GM12878 (cell line): ENCODE data around the gene SATL1. TPM values are rescaled to one million over a fixed set of nuclear protein-coding genes. Genes with fewer than 3 reads are reported as not detected.
A peak's percentile ranks its signal among the peaks of the same experiment; 100 is the strongest.

ENCODE experiments used
- ATAC-seq: fragments of 200-7000 bp; cut with Tn5 transposase; 3 replicates; pipeline ENCODE4 v1.9.1; 2020; ENCODE audit warnings: mild to moderate bottlenecking, moderate library complexity
- BruUV-seq: library from RNA; stranded (reverse); fragments of 400-500 nt; replicated peaks from 2 replicates; lab custom pipeline; 2021; lab: Mats Ljungman, UMichigan
- CTCF ChIA-PET: fragments of 300-600 bp; sonication (Branson Sonifier 250); formaldehyde crosslinking; extraction: SDS; loops from one replicate; lab custom pipeline; 2021; ENCODE audit warnings: inconsistent platforms; lab: Yijun Ruan, JAX
- POLR2A ChIA-PET: fragments of 350-600 bp; formaldehyde crosslinking; extraction: SDS; loops from one replicate; lab custom pipeline; 2021; ENCODE audit warnings: inconsistent platforms; lab: Charles Lee
- RAD21 ChIA-PET: fragments of 300-600 bp; sonication (Branson Sonifier 250); formaldehyde crosslinking; loops from one replicate; lab custom pipeline; 2023; ENCODE audit warnings: antibody characterized with exemption; ENCODE audit not compliant: unreplicated experiment; lab: Charles Lee
- SMC1A ChIA-PET: fragments of 300-600 bp; sonication (Branson Sonifier 250); formaldehyde crosslinking; loops from one replicate; lab custom pipeline; 2023; ENCODE audit not compliant: unreplicated experiment, uncharacterized antibody; lab: Charles Lee
- DNase-seq: peaks from one replicate; pipeline ENCODE4 v3.0.0-alpha.2; 2011; ENCODE audit warnings: low read depth, low spot score
- FAIRE-seq: peaks from 3 replicates; lab custom pipeline; 2011; peaks lifted over from hg19 to GRCh38; lab: Jason Lieb, UNC
- H2AFZ ChIP-seq: 2 replicates; pipeline ENCODE4 v1.6.0; 2011; ENCODE audit warnings: low read depth, low read length, control low read depth; ENCODE audit not compliant: control insufficient read depth
- H3K27ac ChIP-seq: 2 replicates; pipeline ENCODE4 v1.5.1; 2011; ENCODE audit warnings: control low read depth; ENCODE audit not compliant: control insufficient read depth, insufficient read depth
- H3K27me3 ChIP-seq, 2 experiments: replicated peaks in 1 of 2; 2 replicates each; pipeline versions ENCODE4 v1.6.0 to v1.6.1; 2011; ENCODE audit warnings: low read length in 1 of 2; ENCODE audit not compliant: control insufficient read depth in 2 of 2, insufficient read depth in 2 of 2
- H3K36me3 ChIP-seq, 2 experiments: 2 replicates each; pipeline ENCODE4 v1.5.1; 2011; ENCODE audit warnings: low read length in 1 of 2; ENCODE audit not compliant: control insufficient read depth in 2 of 2, insufficient read depth in 2 of 2
- H3K4me1 ChIP-seq: 2 replicates; pipeline ENCODE4 v1.6.1; 2011; ENCODE audit warnings: mild to moderate bottlenecking, low read length, moderate library complexity, mixed read lengths; ENCODE audit not compliant: control insufficient read depth, insufficient read depth
- H3K4me2 ChIP-seq: 2 replicates; pipeline ENCODE4 v1.6.0; 2011; ENCODE audit warnings: control low read depth; ENCODE audit not compliant: control insufficient read depth, insufficient read depth
- H3K4me3 ChIP-seq: fragments of 200-600 bp; sonication (generic); 2 replicates; pipeline ENCODE4 v1.5.1; 2016
- H3K79me2 ChIP-seq: 2 replicates; pipeline ENCODE4 v1.6.0; 2011; ENCODE audit warnings: low read length; ENCODE audit not compliant: control insufficient read depth, insufficient read depth
- H3K9ac ChIP-seq: 2 replicates; pipeline ENCODE4 v1.8.0; 2011; ENCODE audit warnings: low read length, control low read depth, mixed read lengths; ENCODE audit not compliant: control insufficient read depth, insufficient read depth
- H3K9me3 ChIP-seq: replicated peaks from 3 replicates; pipeline ENCODE4 v1.5.1; 2011; ENCODE audit warnings: mild to moderate bottlenecking, low read length; ENCODE audit not compliant: control insufficient read depth, insufficient read depth
- H4K20me1 ChIP-seq: 2 replicates; pipeline ENCODE4 v1.6.0; 2011; ENCODE audit not compliant: control insufficient read depth, insufficient read depth
- BMI1 ChIP-seq: fragments of 450-650 bp; IDR thresholded peaks from 2 replicates; pipeline ENCODE4 v1.6.1; 2016; ENCODE audit warnings: mild to moderate bottlenecking, moderate library complexity, borderline replicate concordance
- NR2C2 ChIP-seq: IDR thresholded peaks from 2 replicates; pipeline ENCODE4 v1.6.1; 2011; ENCODE audit warnings: borderline replicate concordance, low read depth; ENCODE audit not compliant: control insufficient read depth, insufficient read length
- RAD21 ChIP-seq: IDR thresholded peaks from 2 replicates; pipeline ENCODE4 v1.6.1; 2011; ENCODE audit warnings: mild to moderate bottlenecking, low read depth, low read length, moderate library complexity; ENCODE audit not compliant: insufficient read depth
- SMC3 ChIP-seq: IDR thresholded peaks from 2 replicates; pipeline ENCODE4 v1.6.1; 2011; ENCODE audit warnings: low read length, improper control_type of control experiment, borderline replicate concordance
- ZNF207 ChIP-seq: fragments of 450-650 bp; IDR thresholded peaks from 2 replicates; pipeline ENCODE4 v1.6.1; 2014; ENCODE audit warnings: antibody characterized with exemption, mild to moderate bottlenecking, borderline replicate concordance
- WGBS: methylation state at CpG from one replicate; pipeline ENCODE4 v1.1.6; 2016; ENCODE audit warnings: low lambda C conversion rate; ENCODE audit not compliant: insufficient replicate concordance, insufficient coverage; ENCODE audit errors: missing lambda C conversion rate; 5-methylcytosine and 5-hydroxymethylcytosine counted together
- in situ Hi-C: fragments of 300-500 bp; cut with MboI; formaldehyde crosslinking; loops from 9 replicates; pipeline ENCODE4 v1.14.3; 2018; ENCODE audit warnings: mixed read lengths
- intact Hi-C: fragments of 100-400 bp; cut with micrococcal nuclease; formaldehyde crosslinking; loops from one replicate; pipeline ENCODE4 v1.14.2; 2022; ENCODE audit not compliant: unreplicated experiment
- polyA plus RNA-seq, 11 experiments: library from polyadenylated mRNA; depleted of rRNA in 4 of 11; unstranded in 6 of 11; stranded (reverse) in 5 of 11; fragments of >200 nt; fragmentation: Nextera tagmentation in 4 of 11; fragmentation: Illumina TruSeq in 1 of 11; extraction: Ambion mirVana in 4 of 11; extraction: Trizol in 1 of 11; gene quantifications; 1 replicate in 1 of 11; 2 replicates in 10 of 11; pipeline versions ENCODE4 v1.2.1 to v1.2.3, GENCODE V29; 2011 to 2016; ENCODE audit warnings: inconsistent platforms in 2 of 11, missing spikeins in 2 of 11, low read depth in 1 of 11
- total RNA-seq, 4 experiments: library from RNA; depleted of rRNA in 3 of 4; stranded (reverse); fragments of >200 nt in 3 of 4; fragmentation: Illumina TruSeq in 1 of 4; extraction: Trizol in 1 of 4; gene quantifications; 2 replicates each; pipeline versions ENCODE4 v1.2.1 to v1.2.3, GENCODE V29; 2013 to 2021
- TF ChIP-seq, protein P1 (sequence below): IDR thresholded peaks from 2 replicates; pipeline ENCODE4 v1.6.1; 2012; ENCODE audit warnings: mild to moderate bottlenecking, low read depth, low read length
- TF ChIP-seq, protein P2 (sequence below), 3 experiments: IDR thresholded peaks in 2 of 3; conservative IDR thresholded peaks in 1 of 3; 2 replicates each; pipeline ENCODE4 v1.5.1; 2011; ENCODE audit warnings: low read depth in 3 of 3, low read length in 3 of 3, mild to moderate bottlenecking in 3 of 3, control low read depth in 2 of 3, moderate library complexity in 2 of 3, inconsistent platforms in 1 of 3, mixed read lengths in 1 of 3; ENCODE audit not compliant: control insufficient read depth in 2 of 3, insufficient read depth in 1 of 3; ENCODE audit errors: extremely low read depth in 1 of 3

The SATL1 gene
- total and polyA plus RNA-seq, 10 of the 15 experiments (the other 5 are each of a cell fraction or from before 2014, with no cell fraction given) = 0.01 TPM; not detected in 9

DNA sequence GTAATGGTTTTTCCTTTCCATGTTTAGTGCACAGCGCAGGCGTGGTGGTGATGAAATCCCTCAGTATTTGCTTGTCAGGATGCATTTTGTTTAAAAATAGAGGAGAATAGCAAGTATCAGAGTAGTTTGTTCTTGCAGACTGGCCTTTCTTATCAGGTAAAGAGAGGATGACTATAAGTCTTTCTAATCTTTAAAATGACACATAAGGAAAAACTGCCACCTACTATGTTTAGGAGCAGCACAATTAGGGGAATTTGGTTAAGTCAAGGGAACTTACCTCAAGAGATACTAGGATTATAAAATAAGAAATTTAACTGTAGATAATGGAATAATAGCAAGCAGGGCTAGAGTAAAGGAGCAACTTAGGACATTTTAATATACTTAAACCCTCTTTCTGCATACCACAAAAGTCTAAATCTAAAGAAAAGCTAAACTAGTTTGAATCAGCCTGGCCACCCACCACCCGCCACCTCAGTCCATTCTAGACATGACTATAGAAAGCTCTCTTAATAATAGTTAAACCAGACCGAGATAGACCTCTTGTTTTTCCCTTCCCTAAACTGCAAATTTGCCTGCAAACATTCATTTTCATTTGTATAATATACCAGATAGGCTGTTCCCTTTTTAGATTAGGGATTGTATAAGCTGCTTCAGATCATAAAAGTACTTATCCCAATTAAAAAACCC lies 177.9 kb downstream of the SATL1 start (continued):
- TF ChIP-seq, protein P1, sequence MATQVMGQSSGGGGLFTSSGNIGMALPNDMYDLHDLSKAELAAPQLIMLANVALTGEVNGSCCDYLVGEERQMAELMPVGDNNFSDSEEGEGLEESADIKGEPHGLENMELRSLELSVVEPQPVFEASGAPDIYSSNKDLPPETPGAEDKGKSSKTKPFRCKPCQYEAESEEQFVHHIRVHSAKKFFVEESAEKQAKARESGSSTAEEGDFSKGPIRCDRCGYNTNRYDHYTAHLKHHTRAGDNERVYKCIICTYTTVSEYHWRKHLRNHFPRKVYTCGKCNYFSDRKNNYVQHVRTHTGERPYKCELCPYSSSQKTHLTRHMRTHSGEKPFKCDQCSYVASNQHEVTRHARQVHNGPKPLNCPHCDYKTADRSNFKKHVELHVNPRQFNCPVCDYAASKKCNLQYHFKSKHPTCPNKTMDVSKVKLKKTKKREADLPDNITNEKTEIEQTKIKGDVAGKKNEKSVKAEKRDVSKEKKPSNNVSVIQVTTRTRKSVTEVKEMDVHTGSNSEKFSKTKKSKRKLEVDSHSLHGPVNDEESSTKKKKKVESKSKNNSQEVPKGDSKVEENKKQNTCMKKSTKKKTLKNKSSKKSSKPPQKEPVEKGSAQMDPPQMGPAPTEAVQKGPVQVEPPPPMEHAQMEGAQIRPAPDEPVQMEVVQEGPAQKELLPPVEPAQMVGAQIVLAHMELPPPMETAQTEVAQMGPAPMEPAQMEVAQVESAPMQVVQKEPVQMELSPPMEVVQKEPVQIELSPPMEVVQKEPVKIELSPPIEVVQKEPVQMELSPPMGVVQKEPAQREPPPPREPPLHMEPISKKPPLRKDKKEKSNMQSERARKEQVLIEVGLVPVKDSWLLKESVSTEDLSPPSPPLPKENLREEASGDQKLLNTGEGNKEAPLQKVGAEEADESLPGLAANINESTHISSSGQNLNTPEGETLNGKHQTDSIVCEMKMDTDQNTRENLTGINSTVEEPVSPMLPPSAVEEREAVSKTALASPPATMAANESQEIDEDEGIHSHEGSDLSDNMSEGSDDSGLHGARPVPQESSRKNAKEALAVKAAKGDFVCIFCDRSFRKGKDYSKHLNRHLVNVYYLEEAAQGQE = no peak
- TF ChIP-seq ZNF207 = no peak

DNA sequence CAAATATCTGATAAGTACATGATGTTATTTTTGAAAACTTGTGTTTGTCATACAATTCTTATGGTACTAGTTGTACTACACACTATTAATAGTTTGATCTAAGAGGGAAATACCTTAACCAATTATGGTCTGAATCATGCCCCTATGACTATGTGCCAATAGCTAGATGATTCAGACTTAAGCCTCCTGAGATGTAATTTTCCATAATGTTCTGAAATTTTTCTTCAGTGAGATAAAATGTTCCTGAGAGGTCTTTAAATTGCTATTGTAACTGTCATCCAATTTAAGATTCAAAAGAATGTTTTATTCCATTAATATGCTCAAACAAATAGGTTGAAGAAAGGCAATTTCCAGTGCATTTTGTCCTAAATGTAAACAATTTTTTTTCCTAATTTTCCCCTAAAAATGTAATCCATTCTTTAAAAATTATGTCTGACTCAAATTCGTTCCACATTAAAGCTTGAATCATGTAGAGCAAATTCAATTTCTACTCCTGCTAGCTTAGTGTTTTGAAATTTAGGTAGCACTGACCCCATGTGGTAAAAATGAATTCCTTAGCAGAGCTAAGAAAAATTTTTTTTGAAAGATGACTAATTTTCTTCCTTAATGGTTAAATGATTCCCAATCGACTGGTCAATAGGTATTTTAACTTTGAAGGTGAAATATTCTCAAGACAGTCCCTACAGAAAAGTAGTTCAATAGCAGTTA lies 190.8 kb downstream of the SATL1 start:
- H3K36me3 ChIP-seq = no peaks in the 10 kb centered on the region
- ATAC-seq = no peak
- no TSS peak for BruUV-seq
- CTCF ChIA-PET = interaction anchor here (0.6 to 2.4 kb wide), 12 partner anchors 9 to 1677 kb away, joined by 3 to 15 read pairs (median 4); no protein-coding TSS in a partner anchor
- H3K4me3 ChIP-seq = no peak overlapping the region
- H3K27me3 ChIP-seq = no peaks in the 10 kb centered on the region
- H3K4me2 ChIP-seq = no peak overlapping the region
- no peak overlapping the region for H2AFZ ChIP-seq
- H3K27ac ChIP-seq = no peak overlapping the region
- H3K9ac ChIP-seq = no peak overlapping the region
- no peaks in the 10 kb centered on the region for H3K4me1 ChIP-seq
- in situ Hi-C loops (no loop called here), intact Hi-C loops (loop anchor here (1.0 to 5.0 kb wide), 2 partner anchors 323 to 1005 kb away; no protein-coding TSS in a partner anchor)
- H3K79me2 ChIP-seq = no peaks in the 10 kb centered on the region
- peak; percentile 50; the same call in 1 of the 2 replicates for TF ChIP-seq RAD21
- TF ChIP-seq, protein P2, sequence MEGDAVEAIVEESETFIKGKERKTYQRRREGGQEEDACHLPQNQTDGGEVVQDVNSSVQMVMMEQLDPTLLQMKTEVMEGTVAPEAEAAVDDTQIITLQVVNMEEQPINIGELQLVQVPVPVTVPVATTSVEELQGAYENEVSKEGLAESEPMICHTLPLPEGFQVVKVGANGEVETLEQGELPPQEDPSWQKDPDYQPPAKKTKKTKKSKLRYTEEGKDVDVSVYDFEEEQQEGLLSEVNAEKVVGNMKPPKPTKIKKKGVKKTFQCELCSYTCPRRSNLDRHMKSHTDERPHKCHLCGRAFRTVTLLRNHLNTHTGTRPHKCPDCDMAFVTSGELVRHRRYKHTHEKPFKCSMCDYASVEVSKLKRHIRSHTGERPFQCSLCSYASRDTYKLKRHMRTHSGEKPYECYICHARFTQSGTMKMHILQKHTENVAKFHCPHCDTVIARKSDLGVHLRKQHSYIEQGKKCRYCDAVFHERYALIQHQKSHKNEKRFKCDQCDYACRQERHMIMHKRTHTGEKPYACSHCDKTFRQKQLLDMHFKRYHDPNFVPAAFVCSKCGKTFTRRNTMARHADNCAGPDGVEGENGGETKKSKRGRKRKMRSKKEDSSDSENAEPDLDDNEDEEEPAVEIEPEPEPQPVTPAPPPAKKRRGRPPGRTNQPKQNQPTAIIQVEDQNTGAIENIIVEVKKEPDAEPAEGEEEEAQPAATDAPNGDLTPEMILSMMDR (IDR thresholded peaks at IDR 0.05 in 2 of 3, conservative IDR thresholded peaks at IDR 0.05 in 1 of 3; ENCODE audit: control insufficient read depth in 2 of 3, extremely low read depth in 1 of 3, insufficient read depth in 1 of 3, low read depth in 3 of 3, low read length in 3 of 3) = peak; percentile 7 to 44 (median 10); a peak in 3 of 6 replicates
- no peak for TF ChIP-seq BMI1
- peak; percentile 12; the same call in 1 of the 2 replicates for TF ChIP-seq SMC3
- TF ChIP-seq NR2C2 = no peak
- POLR2A ChIA-PET = no interaction called here
- RAD21 ChIA-PET = interaction anchor here (1.0 to 1.6 kb wide), 2 partner anchors 12 to 323 kb away, joined by 4 to 6 read pairs; no protein-coding TSS in a partner anchor
- no peaks in the 10 kb centered on the region for H3K9me3 ChIP-seq
- FAIRE-seq = no peak
- SMC1A ChIA-PET = interaction anchor here (0.7 to 2.8 kb wide), 4 partner anchors 12 to 713 kb away, joined by 3 to 9 read pairs (median 4); no protein-coding TSS in a partner anchor
- H4K20me1 ChIP-seq = no peaks in the 10 kb centered on the region
- DNase-seq = no peak
- WGBS = 0% methylated on average over 2 of the region's 2 CpGs
